ENCODE measurements around the gene LAMB2. TPM values are rescaled to one million over a fixed set of nuclear protein-coding genes. Genes with fewer than 3 reads are reported as not detected.

LAMB2 gene
- total and polyA plus RNA-seq, 10 of the 15 experiments (the other 5 are each of a cell fraction or from before 2014, with no cell fraction given) = 0.13 to 3.2 (median 0.64) TPM; not detected in 3

DNA sequence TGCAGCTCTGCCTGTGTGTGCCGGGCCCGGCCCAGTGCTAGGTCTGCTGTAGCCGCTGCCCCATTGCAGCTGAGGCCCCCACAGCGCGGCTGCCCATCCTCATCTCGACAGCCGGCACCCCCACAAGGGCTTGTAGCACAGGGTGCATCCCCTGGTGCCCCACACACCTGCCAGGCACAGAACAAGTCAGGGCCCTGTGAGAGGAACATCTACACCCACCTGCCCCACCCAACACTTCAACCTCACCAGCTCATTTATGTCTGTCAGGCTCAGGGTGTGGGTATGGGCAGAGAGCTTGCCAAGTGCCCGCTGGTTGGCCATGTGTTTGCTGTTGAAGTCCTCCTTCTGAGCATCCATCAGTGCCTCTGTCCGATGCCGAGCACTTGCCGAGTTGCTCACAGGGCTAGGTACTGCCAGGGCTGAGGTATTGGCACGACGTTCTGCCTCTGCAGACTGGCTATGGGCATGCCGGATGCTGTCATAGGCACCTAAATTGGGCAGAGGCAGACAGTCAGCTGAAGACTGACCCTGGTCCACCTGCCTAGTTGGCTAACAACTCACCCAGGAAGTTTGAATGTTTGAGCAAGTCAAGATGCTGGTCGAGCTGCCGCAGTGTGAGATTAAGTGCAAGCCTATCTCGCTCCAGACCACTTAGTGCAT is 9.8 kb downstream of the LAMB2 start:
- RAD21 ChIA-PET (ENCODE audit: unreplicated experiment) = no interaction called here
- SMC1A ChIA-PET (ENCODE audit: uncharacterized antibody, unreplicated experiment) = no interaction called here
- BruUV-seq (replicated peaks) = no TSS peak
- TF ChIP-seq PAX5 (IDR thresholded peaks at IDR 0.05; ENCODE audit: borderline replicate concordance, low read depth, low read length) (no peak), KLF5 (IDR thresholded peaks at IDR 0.05; ENCODE audit: partially characterized antibody) (no peak), RUNX3 (IDR thresholded peaks at IDR 0.05; ENCODE audit: low read length) (no peak), EGR1 (IDR thresholded peaks at IDR 0.05; ENCODE audit: borderline replicate concordance in 1 of 2, low read depth in 2 of 2, low read length in 2 of 2) (no peak), ZZZ3 (IDR thresholded peaks at IDR 0.05; ENCODE audit: control insufficient read depth, insufficient read length, low read depth) (no peak), LARP7 (IDR thresholded peaks at IDR 0.05) (no peak), BACH1 (IDR thresholded peaks at IDR 0.05; ENCODE audit: borderline replicate concordance) (no peak), SP1 (IDR thresholded peaks at IDR 0.05; ENCODE audit: low read depth, low read length) (no peak), JUNB (IDR thresholded peaks at IDR 0.05) (no peak), TBL1XR1 (IDR thresholded peaks at IDR 0.05; ENCODE audit: low read depth, low read length) (no peak), RBBP5 (conservative IDR thresholded peaks at IDR 0.05) (no peak), NR2F1 (conservative IDR thresholded peaks at IDR 0.05) (no peak), NR2C2 (IDR thresholded peaks at IDR 0.05; ENCODE audit: borderline replicate concordance, control insufficient read depth, insufficient read length, low read depth) (no peak)
- TF ChIP-seq, protein P1, sequence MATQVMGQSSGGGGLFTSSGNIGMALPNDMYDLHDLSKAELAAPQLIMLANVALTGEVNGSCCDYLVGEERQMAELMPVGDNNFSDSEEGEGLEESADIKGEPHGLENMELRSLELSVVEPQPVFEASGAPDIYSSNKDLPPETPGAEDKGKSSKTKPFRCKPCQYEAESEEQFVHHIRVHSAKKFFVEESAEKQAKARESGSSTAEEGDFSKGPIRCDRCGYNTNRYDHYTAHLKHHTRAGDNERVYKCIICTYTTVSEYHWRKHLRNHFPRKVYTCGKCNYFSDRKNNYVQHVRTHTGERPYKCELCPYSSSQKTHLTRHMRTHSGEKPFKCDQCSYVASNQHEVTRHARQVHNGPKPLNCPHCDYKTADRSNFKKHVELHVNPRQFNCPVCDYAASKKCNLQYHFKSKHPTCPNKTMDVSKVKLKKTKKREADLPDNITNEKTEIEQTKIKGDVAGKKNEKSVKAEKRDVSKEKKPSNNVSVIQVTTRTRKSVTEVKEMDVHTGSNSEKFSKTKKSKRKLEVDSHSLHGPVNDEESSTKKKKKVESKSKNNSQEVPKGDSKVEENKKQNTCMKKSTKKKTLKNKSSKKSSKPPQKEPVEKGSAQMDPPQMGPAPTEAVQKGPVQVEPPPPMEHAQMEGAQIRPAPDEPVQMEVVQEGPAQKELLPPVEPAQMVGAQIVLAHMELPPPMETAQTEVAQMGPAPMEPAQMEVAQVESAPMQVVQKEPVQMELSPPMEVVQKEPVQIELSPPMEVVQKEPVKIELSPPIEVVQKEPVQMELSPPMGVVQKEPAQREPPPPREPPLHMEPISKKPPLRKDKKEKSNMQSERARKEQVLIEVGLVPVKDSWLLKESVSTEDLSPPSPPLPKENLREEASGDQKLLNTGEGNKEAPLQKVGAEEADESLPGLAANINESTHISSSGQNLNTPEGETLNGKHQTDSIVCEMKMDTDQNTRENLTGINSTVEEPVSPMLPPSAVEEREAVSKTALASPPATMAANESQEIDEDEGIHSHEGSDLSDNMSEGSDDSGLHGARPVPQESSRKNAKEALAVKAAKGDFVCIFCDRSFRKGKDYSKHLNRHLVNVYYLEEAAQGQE (IDR thresholded peaks at IDR 0.05; ENCODE audit: low read depth, low read length) = no peak
- TF ChIP-seq, protein P2, sequence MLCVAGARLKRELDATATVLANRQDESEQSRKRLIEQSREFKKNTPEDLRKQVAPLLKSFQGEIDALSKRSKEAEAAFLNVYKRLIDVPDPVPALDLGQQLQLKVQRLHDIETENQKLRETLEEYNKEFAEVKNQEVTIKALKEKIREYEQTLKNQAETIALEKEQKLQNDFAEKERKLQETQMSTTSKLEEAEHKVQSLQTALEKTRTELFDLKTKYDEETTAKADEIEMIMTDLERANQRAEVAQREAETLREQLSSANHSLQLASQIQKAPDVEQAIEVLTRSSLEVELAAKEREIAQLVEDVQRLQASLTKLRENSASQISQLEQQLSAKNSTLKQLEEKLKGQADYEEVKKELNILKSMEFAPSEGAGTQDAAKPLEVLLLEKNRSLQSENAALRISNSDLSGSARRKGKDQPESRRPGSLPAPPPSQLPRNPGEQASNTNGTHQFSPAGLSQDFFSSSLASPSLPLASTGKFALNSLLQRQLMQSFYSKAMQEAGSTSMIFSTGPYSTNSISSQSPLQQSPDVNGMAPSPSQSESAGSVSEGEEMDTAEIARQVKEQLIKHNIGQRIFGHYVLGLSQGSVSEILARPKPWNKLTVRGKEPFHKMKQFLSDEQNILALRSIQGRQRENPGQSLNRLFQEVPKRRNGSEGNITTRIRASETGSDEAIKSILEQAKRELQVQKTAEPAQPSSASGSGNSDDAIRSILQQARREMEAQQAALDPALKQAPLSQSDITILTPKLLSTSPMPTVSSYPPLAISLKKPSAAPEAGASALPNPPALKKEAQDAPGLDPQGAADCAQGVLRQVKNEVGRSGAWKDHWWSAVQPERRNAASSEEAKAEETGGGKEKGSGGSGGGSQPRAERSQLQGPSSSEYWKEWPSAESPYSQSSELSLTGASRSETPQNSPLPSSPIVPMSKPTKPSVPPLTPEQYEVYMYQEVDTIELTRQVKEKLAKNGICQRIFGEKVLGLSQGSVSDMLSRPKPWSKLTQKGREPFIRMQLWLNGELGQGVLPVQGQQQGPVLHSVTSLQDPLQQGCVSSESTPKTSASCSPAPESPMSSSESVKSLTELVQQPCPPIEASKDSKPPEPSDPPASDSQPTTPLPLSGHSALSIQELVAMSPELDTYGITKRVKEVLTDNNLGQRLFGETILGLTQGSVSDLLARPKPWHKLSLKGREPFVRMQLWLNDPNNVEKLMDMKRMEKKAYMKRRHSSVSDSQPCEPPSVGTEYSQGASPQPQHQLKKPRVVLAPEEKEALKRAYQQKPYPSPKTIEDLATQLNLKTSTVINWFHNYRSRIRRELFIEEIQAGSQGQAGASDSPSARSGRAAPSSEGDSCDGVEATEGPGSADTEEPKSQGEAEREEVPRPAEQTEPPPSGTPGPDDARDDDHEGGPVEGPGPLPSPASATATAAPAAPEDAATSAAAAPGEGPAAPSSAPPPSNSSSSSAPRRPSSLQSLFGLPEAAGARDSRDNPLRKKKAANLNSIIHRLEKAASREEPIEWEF (IDR thresholded peaks at IDR 0.05; ENCODE audit: insufficient replicate concordance, low read depth, low read length) = no peak
- TF ChIP-seq, protein P3, sequence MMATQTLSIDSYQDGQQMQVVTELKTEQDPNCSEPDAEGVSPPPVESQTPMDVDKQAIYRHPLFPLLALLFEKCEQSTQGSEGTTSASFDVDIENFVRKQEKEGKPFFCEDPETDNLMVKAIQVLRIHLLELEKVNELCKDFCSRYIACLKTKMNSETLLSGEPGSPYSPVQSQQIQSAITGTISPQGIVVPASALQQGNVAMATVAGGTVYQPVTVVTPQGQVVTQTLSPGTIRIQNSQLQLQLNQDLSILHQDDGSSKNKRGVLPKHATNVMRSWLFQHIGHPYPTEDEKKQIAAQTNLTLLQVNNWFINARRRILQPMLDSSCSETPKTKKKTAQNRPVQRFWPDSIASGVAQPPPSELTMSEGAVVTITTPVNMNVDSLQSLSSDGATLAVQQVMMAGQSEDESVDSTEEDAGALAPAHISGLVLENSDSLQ (IDR thresholded peaks at IDR 0.05) = no peak
- no peak overlapping the region for H2AFZ ChIP-seq (ENCODE audit: control insufficient read depth, low read depth, low read length)
- no peak overlapping the region for H3K4me2 ChIP-seq (ENCODE audit: control insufficient read depth, insufficient read depth)
- CTCF ChIA-PET = no interaction called here
- intact Hi-C loops (cut with micrococcal nuclease; ENCODE audit: unreplicated experiment) (no loop called here), in situ Hi-C loops (cut with MboI) (no loop called here)
- H3K27ac ChIP-seq (ENCODE audit: control insufficient read depth, insufficient read depth) = no peak overlapping the region
- H3K36me3 ChIP-seq (ENCODE audit: control insufficient read depth in 2 of 2, insufficient read depth in 2 of 2, low read length in 1 of 2) = no peaks in the 10 kb centered on the region
- DNase-seq (ENCODE audit: low read depth, low spot score) = no peak
- no peaks in the 10 kb centered on the region for H4K20me1 ChIP-seq (ENCODE audit: control insufficient read depth, insufficient read depth)
- H3K27me3 ChIP-seq (replicated peaks in 1 of 2; ENCODE audit: control insufficient read depth in 2 of 2, insufficient read depth in 2 of 2, low read length in 1 of 2) = no peaks in the 10 kb centered on the region
- no peak for ATAC-seq
- no peaks in the 10 kb centered on the region for H3K9me3 ChIP-seq (replicated peaks; ENCODE audit: control insufficient read depth, insufficient read depth, low read length)
- H3K4me3 ChIP-seq = no peak overlapping the region
- H3K79me2 ChIP-seq (ENCODE audit: control insufficient read depth, insufficient read depth, low read length) = peaks cover 15% of the 10 kb centered on the region
- no peak overlapping the region for H3K9ac ChIP-seq (ENCODE audit: control insufficient read depth, insufficient read depth, low read length)
- POLR2A ChIA-PET = interaction anchor here (0.5 kb wide), 1 partner anchor 82 kb away, joined by 5 read pairs; no protein-coding TSS in a partner anchor
- FAIRE-seq = no peak
- H3K4me1 ChIP-seq (ENCODE audit: control insufficient read depth, insufficient read depth, low read length) = peaks cover 10% of the 10 kb centered on the region
- WGBS (ENCODE audit: insufficient coverage, insufficient replicate concordance, low lambda C conversion rate, missing lambda C conversion rate) = 83% methylated on average over 17 of the region's 17 CpGs
